Progenitor cell of endocrine pancreas (in vitro differentiated cells): ENCODE data around the gene CELA2B. TPM values are rescaled to one million over a fixed set of nuclear protein-coding genes. Genes with fewer than 3 reads are reported as not detected.
A peak's percentile ranks its signal among the peaks of the same experiment; 100 is the strongest.
"Not testable (repeated sequence)": the region's sequence is repeated elsewhere in the genome, so short reads cannot be mapped to it uniquely, and the experiment has no call there.

ENCODE experiments used
- DNase-seq: peaks from one replicate; pipeline ENCODE4 v3.0.0; 2021; ENCODE audit warnings: low spot score; ENCODE audit not compliant: unreplicated experiment
- H3K27ac Mint-ChIP-seq: 2 replicates; pipeline ENCODE4 v1.8.0; 2021; ENCODE audit warnings: mild to moderate bottlenecking, moderate library complexity, mixed read lengths
- H3K27me3 Mint-ChIP-seq: 2 replicates; pipeline ENCODE4 v1.8.0; 2021; ENCODE audit warnings: mixed read lengths
- H3K36me3 Mint-ChIP-seq: 2 replicates; pipeline ENCODE4 v1.8.0; 2022; ENCODE audit warnings: mixed read lengths; ENCODE audit not compliant: insufficient read depth
- H3K4me1 Mint-ChIP-seq: 2 replicates; pipeline ENCODE4 v1.8.0; 2021; ENCODE audit warnings: low read depth, mixed read lengths
- H3K4me3 Mint-ChIP-seq: 2 replicates; pipeline ENCODE4 v1.8.0; 2021; ENCODE audit warnings: low read depth, mild to moderate bottlenecking, moderate library complexity, mixed read lengths
- H3K9me3 Mint-ChIP-seq: 2 replicates; pipeline ENCODE4 v1.8.0; 2021; ENCODE audit warnings: low read depth, mixed read lengths
- total RNA-seq: library from RNA; stranded (reverse); gene quantifications from 2 replicates; pipeline ENCODE4 v1.2.1, GENCODE V29; 2021
- TF ChIP-seq, protein P1 (sequence below): fragments of 200-600 bp; sonication (generic); IDR thresholded peaks from one replicate; pipeline ENCODE4 v1.5.0; 2021; ENCODE audit warnings: antibody characterized with exemption, mild to moderate bottlenecking; ENCODE audit not compliant: unreplicated experiment

The CELA2B gene
- total RNA-seq, 1 donor from 2014 or later = not detected

DNA sequence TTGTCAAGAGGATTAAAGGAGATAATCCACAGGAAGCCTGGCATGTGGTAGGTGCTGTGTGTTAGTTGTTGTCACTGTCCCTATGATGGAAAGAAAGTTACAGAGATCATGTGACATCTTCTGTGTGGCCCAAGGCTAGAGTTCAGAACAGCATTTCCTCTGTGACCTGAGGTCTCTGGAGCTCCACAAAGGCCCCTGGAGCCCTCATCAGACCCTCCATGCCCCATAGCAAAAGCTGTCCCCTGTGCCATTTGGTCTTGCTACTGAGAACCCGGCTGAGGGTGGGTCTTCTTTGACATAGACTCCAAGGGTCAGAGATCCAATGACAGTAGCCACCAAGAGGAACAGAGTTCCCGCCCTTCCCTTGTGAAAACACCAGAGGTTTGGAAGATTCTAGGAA lies 8.1 kb downstream of the CELA2B start:
- TF ChIP-seq, protein P1, sequence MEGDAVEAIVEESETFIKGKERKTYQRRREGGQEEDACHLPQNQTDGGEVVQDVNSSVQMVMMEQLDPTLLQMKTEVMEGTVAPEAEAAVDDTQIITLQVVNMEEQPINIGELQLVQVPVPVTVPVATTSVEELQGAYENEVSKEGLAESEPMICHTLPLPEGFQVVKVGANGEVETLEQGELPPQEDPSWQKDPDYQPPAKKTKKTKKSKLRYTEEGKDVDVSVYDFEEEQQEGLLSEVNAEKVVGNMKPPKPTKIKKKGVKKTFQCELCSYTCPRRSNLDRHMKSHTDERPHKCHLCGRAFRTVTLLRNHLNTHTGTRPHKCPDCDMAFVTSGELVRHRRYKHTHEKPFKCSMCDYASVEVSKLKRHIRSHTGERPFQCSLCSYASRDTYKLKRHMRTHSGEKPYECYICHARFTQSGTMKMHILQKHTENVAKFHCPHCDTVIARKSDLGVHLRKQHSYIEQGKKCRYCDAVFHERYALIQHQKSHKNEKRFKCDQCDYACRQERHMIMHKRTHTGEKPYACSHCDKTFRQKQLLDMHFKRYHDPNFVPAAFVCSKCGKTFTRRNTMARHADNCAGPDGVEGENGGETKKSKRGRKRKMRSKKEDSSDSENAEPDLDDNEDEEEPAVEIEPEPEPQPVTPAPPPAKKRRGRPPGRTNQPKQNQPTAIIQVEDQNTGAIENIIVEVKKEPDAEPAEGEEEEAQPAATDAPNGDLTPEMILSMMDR = no peak
- H3K4me3 Mint-ChIP-seq = no peak overlapping the region
- H3K4me1 Mint-ChIP-seq = no peaks in the 10 kb centered on the region
- DNase-seq = no peak
- H3K27me3 Mint-ChIP-seq = no peaks in the 10 kb centered on the region
- no peaks in the 10 kb centered on the region for H3K9me3 Mint-ChIP-seq
- H3K36me3 Mint-ChIP-seq = peaks cover 9% of the 10 kb centered on the region
- no peak overlapping the region for H3K27ac Mint-ChIP-seq

DNA sequence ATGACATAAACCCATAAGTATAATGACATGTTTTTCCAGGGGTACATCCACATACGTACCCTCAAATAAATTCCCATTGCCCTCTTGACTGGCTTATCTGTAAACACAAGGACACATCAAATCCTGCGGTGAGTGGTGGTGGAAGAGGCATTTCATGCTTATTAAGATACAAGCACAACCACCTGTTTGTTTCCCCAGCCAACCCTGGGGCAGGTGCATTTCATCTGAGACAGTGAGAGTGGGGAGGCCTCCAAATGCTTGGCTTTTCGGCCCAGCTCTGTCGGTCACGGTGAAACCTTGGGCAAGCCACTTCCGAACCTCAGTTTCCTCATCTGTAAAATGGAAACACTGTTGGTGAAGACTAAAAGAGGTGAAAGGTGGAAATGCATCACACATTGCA lies 8.5 kb downstream of the CELA2B start:
- H3K4me1 Mint-ChIP-seq, H3K36me3 Mint-ChIP-seq, H3K9me3 Mint-ChIP-seq, H3K27me3 Mint-ChIP-seq, DNase-seq, H3K27ac Mint-ChIP-seq, H3K4me3 Mint-ChIP-seq: not testable (repeated sequence)

DNA sequence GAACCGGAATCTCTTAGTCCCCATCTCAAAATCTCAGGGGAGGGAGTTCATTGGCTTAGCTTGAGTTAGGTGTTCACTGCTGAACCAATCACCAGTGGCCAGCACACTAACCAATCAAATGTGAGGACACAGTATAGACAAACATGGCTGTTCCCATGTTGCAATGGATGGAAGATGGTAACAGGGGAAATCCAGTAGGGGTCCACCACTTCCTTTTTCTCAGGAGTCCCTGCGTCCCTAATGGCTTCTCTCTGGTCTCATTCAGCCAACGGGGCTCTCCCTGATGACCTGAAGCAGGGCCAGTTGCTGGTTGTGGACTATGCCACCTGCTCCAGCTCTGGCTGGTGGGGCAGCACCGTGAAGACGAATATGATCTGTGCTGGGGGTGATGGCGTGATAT lies 9.7 kb downstream of the CELA2B start:
- Mint-ChIP-seq H3K27ac (no peak overlapping the region), H3K36me3 (peaks cover 14% of the 10 kb centered on the region), H3K4me1 (no peaks in the 10 kb centered on the region), H3K9me3 (no peaks in the 10 kb centered on the region), H3K4me3 (no peak overlapping the region), H3K27me3 (no peaks in the 10 kb centered on the region)
- no peak for DNase-seq
- TF ChIP-seq, protein P1 = no peak

DNA sequence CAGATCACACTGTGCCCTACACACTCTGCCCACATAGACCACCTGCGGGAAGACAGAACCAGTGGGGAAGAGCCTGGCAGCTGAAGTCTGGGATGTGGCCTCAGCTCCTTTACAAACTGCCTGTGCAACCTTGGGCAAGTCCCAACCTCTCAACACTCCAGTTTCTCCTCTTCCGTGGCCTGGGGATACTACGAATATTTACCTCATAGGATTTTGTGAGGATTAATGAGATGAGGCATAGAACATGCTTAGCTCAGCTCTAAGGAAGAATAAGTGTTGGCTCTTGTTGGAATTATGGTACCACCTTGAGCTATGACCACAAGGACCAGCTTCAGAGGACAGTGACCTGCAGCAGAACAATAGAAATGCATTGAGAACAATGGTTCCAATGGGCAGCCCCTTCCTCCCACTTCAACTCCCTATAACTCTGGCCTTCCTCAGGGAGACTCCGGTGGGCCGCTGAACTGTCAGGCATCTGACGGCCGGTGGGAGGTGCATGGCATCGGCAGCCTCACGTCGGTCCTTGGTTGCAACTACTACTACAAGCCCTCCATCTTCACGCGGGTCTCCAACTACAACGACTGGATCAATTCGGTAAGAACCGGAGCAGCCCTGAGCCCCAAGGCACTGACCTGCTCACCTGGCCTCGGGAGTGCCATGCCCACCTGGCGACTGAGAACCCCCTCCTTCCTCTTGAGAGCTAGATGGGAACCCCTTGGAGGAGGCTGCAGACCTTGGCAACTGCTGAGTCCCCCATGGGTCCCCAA lies 11.1 kb downstream of the CELA2B start:
- H3K9me3 Mint-ChIP-seq, H3K4me1 Mint-ChIP-seq, H3K27me3 Mint-ChIP-seq, DNase-seq, H3K27ac Mint-ChIP-seq, H3K4me3 Mint-ChIP-seq: not testable (repeated sequence)
- peaks cover 18% of the 10 kb centered on the region for H3K36me3 Mint-ChIP-seq

DNA sequence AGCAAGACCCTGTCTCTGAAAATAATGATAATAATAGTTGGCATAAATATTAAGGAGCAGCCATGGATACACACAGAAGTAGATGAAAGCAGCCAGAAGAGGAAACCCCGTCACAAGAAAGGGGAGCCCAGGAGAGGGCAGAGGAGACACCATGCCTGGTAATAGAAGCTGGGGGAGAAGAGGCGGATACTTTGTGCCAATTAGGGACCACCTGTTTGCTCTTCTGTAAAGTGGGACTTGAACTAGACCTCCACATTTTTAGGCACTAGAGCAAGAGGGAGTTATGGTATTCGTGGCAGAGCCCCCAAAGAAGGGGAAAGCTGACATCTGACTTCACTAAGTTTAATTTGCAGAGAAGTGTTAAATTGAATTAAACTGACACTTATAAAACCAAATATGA lies 12.5 kb downstream of the CELA2B start:
- Mint-ChIP-seq H3K4me1 (no peaks in the 10 kb centered on the region), H3K27me3 (no peaks in the 10 kb centered on the region), H3K4me3 (no peak overlapping the region), H3K36me3 (peaks cover 18% of the 10 kb centered on the region), H3K27ac (peak overlapping the region; percentile 52), H3K9me3 (no peaks in the 10 kb centered on the region)
- TF ChIP-seq, protein P1 = no peak
- DNase-seq = no peak

- TF ChIP-seq, protein P1 = no peak
- H3K27ac Mint-ChIP-seq = no peak overlapping the region
- H3K4me1 Mint-ChIP-seq = no peaks in the 10 kb centered on the region
- no peak for DNase-seq
- H3K9me3 Mint-ChIP-seq = no peaks in the 10 kb centered on the region
- no peaks in the 10 kb centered on the region for H3K27me3 Mint-ChIP-seq
- H3K4me3 Mint-ChIP-seq = no peak overlapping the region
- H3K36me3 Mint-ChIP-seq = peaks cover 20% of the 10 kb centered on the region
Observed at GRCh38 chr1:15489052-15489736, 13.3 kb downstream of the CELA2B start.

DNA sequence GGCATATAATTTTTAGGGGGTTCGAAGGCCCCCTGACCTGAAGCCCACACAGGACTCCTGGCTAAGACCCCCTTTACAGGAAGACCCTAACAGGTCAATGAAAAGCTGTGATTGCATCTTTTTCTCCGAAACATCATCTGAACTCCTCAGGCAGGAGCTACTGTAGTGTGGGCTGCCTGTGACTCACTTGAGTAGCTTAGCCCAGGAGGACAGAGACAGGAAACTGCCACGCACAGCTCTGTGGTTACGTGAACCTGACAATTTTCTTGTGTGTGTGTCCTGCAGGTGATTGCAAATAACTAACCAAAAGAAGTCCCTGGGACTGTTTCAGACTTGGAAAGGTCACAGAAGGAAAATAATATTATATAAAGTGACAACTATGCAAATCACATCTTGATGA lies 15.1 kb downstream of the CELA2B start:
- not testable (repeated sequence) for H3K27ac Mint-ChIP-seq, DNase-seq, H3K9me3 Mint-ChIP-seq, H3K4me3 Mint-ChIP-seq, H3K27me3 Mint-ChIP-seq, H3K4me1 Mint-ChIP-seq
- H3K36me3 Mint-ChIP-seq = peaks cover 23% of the 10 kb centered on the region
